Activated T-cell treated with anti-CD3 and anti-CD28 coated beads for 48 hours (primary cell): Measurements from ENCODE around the gene MYF5.

Experiments used
- DNase-seq: peaks from one replicate; pipeline ENCODE4 v3.0.0-alpha.2; 2020; ENCODE audit warnings: low read depth

MYF5 gene

GRCh38 chr12:80707830-80708258, 8.9 kb upstream of the MYF5 start:
- DNase-seq, result no peak

- no peak for DNase-seq
These were observed 8.3 kb upstream of the MYF5 start for GRCh38 chr12:80708259-80708974.

DNA sequence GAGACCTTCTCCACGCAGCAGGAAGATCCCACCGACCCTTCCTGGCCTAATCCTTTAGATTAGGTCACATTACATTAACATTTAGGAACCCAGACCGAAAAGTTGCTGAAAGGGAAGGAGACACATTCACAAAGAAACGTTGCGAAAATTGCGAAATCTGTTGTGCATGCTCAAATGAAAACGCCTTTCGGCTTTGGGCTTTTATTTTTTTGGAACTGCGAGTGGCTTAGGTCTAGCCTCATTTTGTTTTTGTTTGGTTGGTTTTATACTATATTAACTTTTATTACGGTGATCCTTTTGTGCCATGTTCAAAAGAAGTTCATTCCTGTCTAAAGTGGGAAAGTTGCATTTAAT, 7.8 kb upstream of the MYF5 start:
- no peak for DNase-seq

DNA sequence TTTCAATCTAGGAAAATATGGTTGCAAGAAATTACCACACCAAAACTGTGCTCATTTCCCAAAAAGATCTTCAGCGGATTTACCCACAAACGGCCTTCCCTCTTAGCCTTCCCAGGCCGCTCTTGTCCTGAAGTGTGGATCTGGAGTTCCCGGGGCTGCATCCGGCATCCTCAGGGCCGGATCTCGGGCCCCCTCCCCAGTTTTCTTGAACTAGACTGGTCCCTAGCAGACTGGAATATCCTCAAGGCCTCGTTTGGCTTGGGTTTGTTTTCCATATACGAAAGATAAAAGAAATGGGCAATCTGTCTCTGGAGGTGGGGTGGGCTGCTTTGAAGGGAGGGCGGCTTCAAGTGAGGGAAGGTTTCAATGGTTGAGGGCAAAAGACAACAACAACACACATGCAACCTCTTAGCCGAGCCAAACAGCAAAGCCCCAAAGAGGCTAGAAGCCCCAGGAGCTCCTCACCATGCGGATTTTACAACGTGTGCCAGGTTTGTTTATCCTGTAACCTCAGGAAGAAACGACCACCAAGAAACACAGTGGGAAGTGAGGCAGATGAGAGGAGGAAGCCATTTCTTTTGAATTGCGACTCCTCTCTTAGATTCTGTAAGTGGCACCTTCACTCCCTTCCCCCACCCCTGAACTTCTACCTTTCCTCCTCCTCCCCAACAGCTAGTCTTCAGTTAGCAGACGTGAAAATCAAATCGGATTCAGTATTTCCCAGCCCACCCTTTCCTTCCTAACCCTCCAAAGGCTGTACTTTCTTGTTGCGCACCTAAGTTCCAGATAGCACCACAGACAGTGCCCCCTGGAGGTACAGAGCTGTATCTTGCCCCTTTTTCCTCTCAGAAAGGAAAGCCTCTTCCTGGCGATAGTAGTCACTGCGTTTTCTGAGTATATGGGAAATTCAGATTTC, 6.6 kb upstream of the MYF5 start:
- no peak for DNase-seq

GRCh38 chr12:80710727-80711449, 5.8 kb upstream of the MYF5 start:
- no peak for DNase-seq

DNA sequence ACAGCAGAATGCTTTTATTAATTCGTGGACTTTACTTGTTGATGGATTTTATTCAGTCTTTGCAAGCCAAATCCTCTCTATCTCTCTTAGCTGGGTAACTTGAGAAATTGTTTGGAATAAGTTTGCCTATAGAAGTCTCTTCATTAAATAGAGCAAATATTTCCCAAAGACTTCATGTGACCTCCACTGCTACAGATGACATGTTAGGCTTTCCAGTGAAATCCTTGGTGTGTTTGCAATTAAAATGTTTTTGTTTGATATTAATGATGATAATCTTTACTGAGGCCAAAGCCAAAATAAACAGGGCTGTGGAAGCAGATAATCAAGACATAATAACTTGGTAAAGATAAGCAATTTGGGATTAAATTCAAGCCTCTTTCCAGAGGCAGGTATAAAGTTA, 4.8 kb upstream of the MYF5 start:
- no peak for DNase-seq

DNA sequence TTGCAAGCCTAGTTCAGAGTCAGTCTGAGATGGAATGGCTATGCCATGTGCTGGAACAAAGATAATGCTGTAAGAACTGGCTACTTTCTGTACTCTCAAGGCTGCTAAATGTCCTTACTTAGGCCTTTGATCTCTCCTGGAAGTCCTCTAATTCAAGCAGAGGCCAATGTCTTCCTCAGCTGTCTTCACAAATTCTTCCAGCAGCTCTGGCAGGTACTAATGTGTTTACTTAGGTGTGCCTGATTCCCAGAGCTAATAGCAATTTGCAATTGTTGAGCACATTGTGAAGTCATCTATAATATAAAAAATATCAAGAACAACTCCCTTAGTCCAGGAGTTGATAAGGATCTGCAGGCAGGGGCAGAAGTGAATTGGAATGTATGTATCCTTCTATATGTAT, 3.8 kb upstream of the MYF5 start:
- no peak for DNase-seq

DNA sequence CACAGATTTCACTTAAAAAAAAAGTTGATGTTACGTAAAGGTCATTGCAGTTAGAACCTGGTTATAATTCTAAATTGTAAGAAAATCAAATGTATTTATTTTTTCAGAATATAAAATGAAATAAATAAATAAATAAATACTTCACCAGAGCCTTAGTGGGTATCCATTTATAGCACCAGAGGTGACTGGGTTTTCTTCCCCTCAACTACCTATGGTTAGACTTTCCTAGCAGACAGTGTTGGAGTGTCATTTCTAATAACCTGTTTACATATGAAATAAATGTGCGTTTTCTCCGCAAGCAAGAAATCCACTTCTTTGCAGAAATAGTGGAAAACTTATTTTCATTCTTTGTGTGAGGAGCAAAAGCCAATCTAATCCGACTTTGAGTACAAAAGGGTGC, 3.3 kb upstream of the MYF5 start:
- DNase-seq, result no peak

DNA sequence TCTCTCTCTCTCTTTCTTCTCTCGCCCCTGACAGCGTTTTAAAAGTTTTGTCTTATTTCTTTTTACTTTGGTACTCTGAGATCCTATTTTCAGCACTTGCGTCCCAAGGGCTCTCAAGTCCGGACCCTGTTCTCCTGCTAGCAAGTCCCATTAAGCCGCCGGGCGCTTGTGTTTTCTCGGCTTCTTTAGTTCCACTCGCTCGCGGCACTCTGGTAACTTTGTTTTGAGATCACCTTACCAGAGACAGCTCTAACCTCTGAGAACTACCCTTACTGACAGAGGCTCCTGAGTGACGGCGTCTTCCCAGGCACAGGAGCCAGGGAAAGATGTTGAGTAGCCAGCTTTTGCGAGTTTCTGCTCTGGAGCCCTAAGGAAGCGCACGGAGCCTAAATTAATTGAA, 2.7 kb upstream of the MYF5 start:
- no peak for DNase-seq

GRCh38 chr12:80714846-80715245, 1.9 kb upstream of the MYF5 start:
- no peak for DNase-seq

- no peak for DNase-seq
These were observed 931 bp upstream of the MYF5 start for GRCh38 chr12:80715713-80716249.

DNA sequence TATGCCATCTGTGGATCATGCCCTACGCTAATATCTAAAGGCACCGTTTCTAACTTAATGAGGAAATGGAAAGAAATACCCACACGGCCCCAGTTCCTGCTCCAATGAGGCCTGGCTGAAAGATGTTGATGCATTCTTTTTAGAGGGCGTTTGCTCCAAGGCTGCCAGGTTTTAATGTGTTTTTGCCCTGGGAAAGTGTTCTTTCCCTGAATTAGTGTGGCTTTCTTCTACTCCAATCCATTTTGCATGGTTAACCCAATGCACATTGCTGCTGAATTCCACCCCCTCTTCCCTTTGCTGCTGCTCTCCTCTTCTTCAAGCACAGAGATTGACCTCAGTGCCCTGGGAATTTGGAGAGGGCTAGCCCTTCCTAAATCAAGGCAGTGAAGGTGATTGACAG, 1.1 kb downstream of the MYF5 start:
- no peak for DNase-seq

DNA sequence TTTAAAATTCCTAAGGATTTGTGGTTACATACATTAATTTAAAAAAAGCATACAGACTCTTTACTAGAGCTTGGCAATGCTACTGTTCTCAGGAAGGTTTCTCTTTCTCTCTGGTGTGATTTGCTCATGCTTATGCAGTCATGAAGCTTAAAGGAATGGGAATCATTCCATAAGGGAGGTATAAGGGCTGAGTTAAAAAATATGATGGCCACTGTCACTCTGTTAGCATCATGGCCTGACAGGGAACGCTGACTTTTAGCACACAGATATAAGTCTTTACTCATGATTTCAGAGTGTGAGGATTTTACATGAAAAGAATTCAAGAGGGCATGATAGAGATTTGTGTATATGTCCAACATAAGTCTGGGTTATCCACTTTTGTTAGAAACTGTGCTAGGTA, 3.8 kb downstream of the MYF5 start:
- DNase-seq, result no peak

DNA sequence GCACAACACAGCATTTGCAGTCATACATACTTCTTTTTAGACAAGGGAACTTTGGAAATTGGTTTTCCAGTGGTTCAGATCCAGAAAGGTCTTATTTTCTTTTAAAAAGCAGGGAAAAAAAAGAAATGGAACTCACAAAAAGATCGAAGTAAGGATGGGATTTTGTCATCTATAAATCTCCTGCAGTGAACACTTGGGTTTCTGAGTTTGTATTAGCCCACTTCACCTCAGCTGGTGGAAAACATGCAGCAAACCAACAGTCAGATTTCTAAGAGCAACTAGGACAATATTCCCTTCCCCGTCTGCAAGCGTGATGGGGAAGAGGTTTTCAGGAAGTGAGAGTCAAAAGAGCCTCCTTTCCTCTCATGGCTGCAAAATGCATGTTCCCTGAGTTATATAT, 4.6 kb downstream of the MYF5 start:
- no peak for DNase-seq

DNA sequence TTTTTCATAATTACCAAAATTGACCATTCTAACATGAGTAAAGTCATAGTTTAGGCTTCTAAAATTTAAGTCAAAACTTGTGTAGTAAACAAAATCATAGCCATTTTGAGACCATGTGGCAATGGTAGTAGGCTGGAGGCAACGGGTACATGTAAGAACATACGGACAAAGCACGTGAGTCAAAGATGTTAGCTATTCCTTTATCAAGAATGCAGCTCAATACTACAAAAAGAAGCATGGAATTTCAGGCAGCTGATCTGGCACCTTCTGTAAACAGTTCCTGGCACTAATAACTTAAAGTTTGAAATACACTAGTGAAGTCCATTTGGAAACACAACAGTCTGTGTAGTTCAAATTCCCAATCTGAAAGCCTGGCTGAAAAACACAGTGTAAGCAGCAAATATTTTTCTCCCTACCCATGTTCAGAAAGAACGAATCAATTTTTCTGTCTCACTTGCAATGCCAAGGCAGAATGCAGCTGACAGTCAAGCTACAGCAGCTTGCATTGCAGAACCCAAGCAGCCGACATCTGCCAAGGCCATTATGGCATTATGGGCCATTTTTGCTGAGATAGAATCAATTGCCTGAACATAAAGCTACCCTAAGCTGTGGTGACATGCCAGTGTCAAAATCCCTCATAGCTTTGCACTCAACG, 29.3 kb downstream of the MYF5 start:
- no peak for DNase-seq

GRCh38 chr12:80747800-80748199, 31.1 kb downstream of the MYF5 start:
- no peak for DNase-seq

DNA sequence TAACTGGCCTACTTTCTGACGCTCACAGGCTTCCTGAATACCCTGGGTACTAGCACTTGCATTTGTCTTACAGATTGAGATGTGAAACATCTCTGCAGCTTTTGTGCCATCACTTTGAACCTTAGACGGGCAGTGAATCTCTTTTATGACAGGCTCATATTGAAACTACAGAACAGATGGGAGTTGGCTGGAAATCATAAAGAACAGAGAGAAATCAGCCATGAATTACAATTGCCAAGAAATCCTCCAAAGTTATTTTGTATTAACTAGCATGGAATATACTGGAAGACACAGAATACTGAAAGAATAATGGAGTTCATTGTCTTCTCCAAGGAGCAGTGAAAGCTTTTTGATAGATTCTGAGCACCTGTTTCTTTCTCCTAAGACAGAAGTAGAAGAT, 32.7 kb downstream of the MYF5 start:
- DNase-seq, result no peak

- no peak for DNase-seq
These were observed 35.8 kb downstream of the MYF5 start for GRCh38 chr12:80752464-80752863.

GRCh38 chr12:80754274-80754673, 37.6 kb downstream of the MYF5 start:
- DNase-seq, result no peak

DNA sequence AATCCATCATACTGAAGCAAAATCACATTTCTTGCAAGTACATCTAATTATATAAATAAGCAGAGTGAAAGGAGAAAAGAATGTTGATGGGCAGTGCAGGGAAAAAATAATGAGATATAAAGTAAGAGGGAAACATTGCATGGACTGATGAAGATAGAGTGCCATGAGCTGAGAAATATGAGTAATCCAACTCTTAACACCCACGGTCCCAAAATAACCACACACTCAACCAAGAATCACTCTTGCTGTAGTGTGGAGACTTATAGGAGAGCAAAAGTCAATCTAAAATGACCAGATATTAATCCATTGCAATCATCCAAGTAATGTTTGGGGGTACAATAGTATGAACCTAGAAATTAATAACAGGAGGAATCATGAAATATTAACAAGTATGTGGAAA, 40.2 kb downstream of the MYF5 start:
- no peak for DNase-seq

DNA sequence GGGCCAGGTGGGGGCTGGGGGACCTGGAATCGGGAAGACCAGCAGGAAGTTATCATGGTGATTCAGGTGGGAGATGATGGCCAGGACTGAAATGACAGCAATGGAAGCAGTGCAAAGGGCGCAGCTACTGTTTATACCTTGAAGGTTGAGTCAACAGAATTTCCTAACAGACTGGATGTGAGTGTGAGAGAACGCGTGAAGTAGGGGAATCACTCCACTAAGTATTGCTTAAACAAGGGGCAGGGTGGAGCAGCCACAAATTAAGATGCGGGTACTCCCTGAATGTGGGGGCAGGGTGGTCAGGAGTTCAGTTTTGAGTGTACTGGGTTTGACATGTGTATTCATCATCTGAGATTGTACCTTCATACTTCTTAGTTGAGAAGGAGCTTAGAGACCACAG, 45.1 kb downstream of the MYF5 start:
- no peak for DNase-seq

DNA sequence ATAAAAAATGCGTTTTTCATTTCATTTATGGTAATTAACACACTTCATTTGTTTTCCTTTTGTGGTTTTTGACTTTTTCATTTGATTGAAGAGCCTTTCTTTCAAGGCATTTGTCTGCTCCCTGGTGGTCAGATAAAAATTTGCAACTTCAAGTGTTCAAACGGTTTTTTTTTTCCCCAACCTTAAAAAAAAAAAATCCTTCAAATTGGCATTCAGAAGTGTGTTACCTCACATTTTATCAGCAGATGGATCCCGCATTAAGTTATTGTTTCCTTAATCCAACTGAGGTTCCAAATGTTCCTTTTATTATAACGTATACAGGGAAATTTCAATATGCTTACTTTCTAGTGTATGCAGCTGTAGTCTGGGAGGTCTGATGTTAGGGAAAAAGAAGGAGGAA, 47.2 kb downstream of the MYF5 start:
- DNase-seq, result no peak
